Esophagus (tissue), 2 donors: ENCODE results near the gene SMC1B. TPM values are rescaled to one million over a fixed set of nuclear protein-coding genes. Genes with fewer than 3 reads are reported as not detected.

Experiments used
- H3K27ac ChIP-seq, 2 donors: one replicate each; pipeline ENCODE4 v1.5.1; 2013; ENCODE audit warnings: low read depth in 2 of 2, mild to moderate bottlenecking in 2 of 2, inconsistent platforms in 1 of 2, low read length in 1 of 2, moderate library complexity in 1 of 2
- H3K27me3 ChIP-seq, 2 donors: one replicate each; pipeline ENCODE4 v1.6.1; 2013; ENCODE audit warnings: low read length in 2 of 2, control low read depth in 1 of 2, mild to moderate bottlenecking in 1 of 2; ENCODE audit not compliant: insufficient read depth in 2 of 2, control insufficient read depth in 1 of 2
- H3K36me3 ChIP-seq, 2 donors: one replicate each; pipeline ENCODE4 v1.6.1; 2013; ENCODE audit warnings: low read length in 1 of 2; ENCODE audit not compliant: control insufficient read depth in 2 of 2, insufficient read depth in 2 of 2
- H3K4me1 ChIP-seq, 2 donors: one replicate each; pipeline ENCODE4 v1.6.1; 2013; ENCODE audit warnings: low read length in 1 of 2; ENCODE audit not compliant: control insufficient read depth in 2 of 2, insufficient read depth in 2 of 2
- H3K4me3 ChIP-seq, 2 donors: one replicate each; pipeline ENCODE4 v1.5.1; 2013; ENCODE audit warnings: low read length in 2 of 2, mild to moderate bottlenecking in 2 of 2, low read depth in 1 of 2, moderate library complexity in 1 of 2
- H3K9me3 ChIP-seq, 2 donors: one replicate each; pipeline ENCODE4 v1.6.1; 2013; ENCODE audit warnings: mild to moderate bottlenecking in 2 of 2, low read depth in 1 of 2, low read length in 1 of 2, moderate library complexity in 1 of 2; ENCODE audit not compliant: control insufficient read depth in 2 of 2, insufficient read depth in 1 of 2
- WGBS, 2 donors: extraction: QIAGEN DNeasy Blood & Tissue Kit; methylation state at CpG; one replicate each; pipeline ENCODE4 v1.1.7; 2013; 5-methylcytosine and 5-hydroxymethylcytosine counted together
- polyA plus RNA-seq, 2 donors: library from polyadenylated mRNA; stranded (reverse); fragments of 200-250 nt; gene quantifications; one replicate each; pipeline ENCODE4 v1.2.3, GENCODE V29; 2013
- donor health status: healthy with polysubstance abuse.
- donor health status: Bipolar disorder and iron deficiency.

The SMC1B gene
- polyA plus RNA-seq, 2 donors = 0.04 TPM; not detected in 1

DNA sequence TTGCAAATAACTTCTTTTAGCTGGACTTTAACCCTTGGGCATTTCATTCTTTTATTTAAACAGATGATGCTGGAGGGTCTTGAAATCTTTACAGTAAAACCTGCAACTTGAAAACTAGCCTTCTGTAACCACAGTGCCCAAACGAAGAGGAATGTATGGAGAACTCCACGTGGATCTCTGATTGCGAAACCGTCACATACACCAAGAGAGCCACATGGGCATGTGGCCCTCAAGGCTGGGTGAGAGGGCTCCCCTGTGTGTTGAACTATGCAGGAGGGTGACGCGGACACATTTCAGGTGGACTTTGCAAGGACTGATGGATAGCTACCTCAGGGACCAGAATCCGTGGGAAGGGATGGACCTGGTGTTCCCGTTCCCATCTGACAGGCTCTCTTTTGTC is 73.1 kb downstream of the SMC1B start:
- H3K27me3 ChIP-seq = no peaks in the 10 kb centered on the region
- H3K4me3 ChIP-seq = no peak overlapping the region
- 85 to 87% methylated on average over 8 of the region's 8 CpGs for WGBS, 2 donors
- H3K9me3 ChIP-seq = no peaks in the 10 kb centered on the region
- H3K36me3 ChIP-seq = peaks cover 8 to 11% of the 10 kb centered on the region in 2 donors
- H3K27ac ChIP-seq = no peak overlapping the region
- H3K4me1 ChIP-seq = peaks cover 0 to 5% of the 10 kb centered on the region in 2 donors

DNA sequence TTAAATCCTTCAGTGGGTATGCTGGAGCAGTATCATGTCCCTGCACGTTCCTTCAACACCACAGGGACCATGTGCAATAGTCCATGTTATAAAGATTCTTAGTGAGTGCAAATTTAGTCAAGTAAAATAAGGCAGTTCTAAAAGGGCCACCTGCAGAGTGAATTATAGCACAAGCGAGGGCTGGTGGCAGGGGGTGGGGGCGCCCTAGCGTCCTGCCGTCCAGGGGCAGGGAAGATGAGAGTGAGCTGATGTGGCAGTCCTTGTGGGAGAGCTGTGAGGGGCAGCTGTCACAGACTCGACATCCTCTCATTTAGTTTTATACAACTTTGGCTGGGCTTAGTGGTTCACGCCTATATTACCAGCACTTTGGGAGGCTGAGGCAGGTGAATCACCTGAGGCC is 74.6 kb downstream of the SMC1B start:
- H3K9me3 ChIP-seq = no peaks in the 10 kb centered on the region
- 90 to 93% methylated on average over 7 of the region's 7 CpGs for WGBS, 2 donors
- no peak overlapping the region for H3K4me3 ChIP-seq
- H3K4me1 ChIP-seq = peaks cover 2 to 10% of the 10 kb centered on the region in 2 donors
- H3K36me3 ChIP-seq = peaks cover 8 to 14% of the 10 kb centered on the region in 2 donors
- no peaks in the 10 kb centered on the region for H3K27me3 ChIP-seq
- no peak overlapping the region for H3K27ac ChIP-seq

DNA sequence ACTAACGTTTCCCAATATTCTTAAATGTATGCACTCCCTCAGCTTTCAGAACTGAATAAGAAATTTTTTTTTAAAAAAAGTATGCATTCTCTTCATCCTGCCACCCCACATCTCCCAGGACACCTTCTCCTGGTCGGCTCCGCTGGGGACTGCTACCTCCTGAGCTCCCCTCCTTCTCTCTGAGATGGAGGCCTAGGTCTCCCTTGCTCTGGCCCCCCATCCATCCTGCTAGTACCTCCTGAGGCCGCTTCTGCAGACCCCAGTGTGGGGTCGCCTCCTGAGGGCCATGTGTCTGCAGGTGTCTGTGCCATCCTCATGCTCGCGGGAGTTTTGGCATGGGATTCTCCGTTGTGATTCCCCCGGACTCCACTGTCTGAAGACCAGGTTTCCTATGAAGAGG is 75.9 kb downstream of the SMC1B start:
- Histone ChIP-seq H3K9me3 (no peaks in the 10 kb centered on the region), H3K4me3 (no peak overlapping the region), H3K4me1 (peaks cover 2 to 10% of the 10 kb centered on the region in 2 donors), H3K27me3 (no peaks in the 10 kb centered on the region), H3K36me3 (peaks cover 8 to 14% of the 10 kb centered on the region in 2 donors), H3K27ac (no peak overlapping the region)
- WGBS, 2 donors = 84 to 86% methylated on average over 9 of the region's 9 CpGs

DNA sequence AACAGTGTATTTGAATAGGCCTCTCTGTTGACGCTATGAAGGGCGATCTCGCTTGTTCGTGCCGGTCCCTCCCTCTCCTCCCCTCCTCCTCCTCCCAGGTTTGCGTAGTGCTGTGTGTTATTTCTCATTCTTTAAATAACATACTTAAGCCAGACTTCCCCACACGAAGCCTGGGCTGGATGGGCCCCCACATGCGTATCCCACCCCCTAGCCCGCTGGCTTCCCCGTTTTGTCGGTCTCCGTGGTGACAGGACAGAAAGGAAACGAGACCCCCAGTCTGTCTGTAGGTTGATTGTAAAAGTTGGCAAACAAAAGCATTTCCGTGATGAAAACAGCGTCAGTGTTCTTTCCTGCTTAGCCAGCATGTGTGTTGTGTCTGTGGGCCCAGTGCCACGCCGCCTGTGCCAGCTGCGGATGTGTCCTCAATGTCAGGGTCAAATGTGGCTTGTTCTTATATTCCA is 76.4 kb downstream of the SMC1B start:
- Histone ChIP-seq H3K4me1 (peaks cover 2 to 10% of the 10 kb centered on the region in 2 donors), H3K36me3 (peaks cover 9 to 14% of the 10 kb centered on the region in 2 donors), H3K9me3 (no peaks in the 10 kb centered on the region), H3K27me3 (no peaks in the 10 kb centered on the region), H3K4me3 (no peak overlapping the region), H3K27ac (peak overlapping the region; percentile 10 to 39)
- 43 to 46% methylated on average over 18 of the region's 18 CpGs for WGBS, 2 donors

DNA sequence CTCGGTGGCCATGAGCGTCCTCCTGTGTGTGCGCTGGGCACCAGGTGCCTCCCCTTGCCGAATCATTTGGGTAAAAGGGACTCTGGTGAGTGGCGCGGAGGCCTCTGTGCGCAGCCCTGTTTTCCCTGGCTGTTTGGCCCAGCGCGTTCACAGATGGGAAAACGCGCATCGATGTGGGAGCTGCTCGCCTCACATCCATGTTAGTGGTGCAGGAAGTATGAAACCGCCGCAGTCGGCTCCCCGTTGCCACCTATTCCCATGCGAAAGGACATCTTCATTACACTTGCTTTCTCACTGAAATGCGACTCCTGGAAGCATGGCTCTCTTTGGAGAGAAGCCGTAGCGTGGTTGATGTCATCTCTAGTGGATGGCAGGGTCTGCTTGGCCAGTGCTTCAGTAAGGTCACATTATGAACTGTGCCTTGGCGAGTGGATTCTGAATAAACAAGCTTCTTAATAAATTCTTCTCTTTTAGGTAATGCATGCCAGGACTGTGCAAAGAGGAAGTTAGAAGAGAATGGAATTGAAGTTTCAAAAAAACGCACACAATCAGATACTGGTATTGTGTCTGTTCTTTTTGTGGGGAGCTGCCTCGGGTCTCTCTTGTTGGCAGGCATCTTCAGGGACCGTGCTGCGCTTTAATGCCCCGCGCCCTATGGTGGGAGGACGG is 77.4 kb downstream of the SMC1B start:
- WGBS, 2 donors = 81 to 82% methylated on average over 29 of the region's 29 CpGs
- Histone ChIP-seq H3K36me3 (peaks cover 9 to 14% of the 10 kb centered on the region in 2 donors), H3K27ac (peak overlapping the region in 1 of 2 donors; percentile 11)

DNA sequence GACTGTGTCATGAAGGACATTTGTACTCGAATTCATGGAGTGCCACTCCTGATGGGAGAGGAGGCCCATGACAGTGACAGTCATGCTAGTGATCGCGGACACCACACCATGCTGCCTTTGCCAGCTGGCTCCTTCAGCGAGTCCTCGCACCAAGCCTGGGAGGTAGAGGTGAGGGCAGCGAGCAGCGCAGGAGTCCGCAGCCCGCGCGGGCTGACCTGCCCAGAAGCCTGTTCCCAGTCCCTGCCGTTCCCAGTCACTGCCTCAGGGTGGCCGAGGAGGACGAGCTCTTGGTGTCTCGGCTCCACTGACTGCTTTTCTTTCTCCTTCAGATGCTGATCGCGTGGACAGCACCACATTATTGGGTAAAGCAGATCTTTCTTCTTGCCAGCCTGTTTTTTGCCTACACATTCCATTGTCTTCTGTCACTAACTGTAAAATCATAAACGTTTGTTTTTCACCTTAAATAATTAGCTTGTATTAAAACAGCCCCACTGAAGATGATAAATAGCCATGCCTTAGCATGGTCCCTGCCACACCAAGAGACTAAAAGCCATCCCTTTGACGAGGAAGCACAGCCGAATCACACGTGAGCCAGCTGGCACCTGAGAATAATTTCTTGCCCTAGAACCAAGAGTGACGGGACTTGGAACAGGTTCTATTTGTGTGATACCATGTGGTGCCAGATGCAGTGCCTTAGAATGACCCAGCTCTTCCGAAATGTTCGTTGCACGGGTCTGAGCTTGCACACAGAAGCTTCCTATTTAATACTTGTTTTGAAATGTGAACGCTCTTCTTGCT is 78.2 kb downstream of the SMC1B start:
- peaks cover 2 to 10% of the 10 kb centered on the region in 2 donors for H3K4me1 ChIP-seq
- H3K27me3 ChIP-seq = no peaks in the 10 kb centered on the region
- peak overlapping the region; percentile 7 to 23 for H3K27ac ChIP-seq
- no peak overlapping the region for H3K4me3 ChIP-seq
- WGBS, 2 donors = 38 to 62% methylated on average over 26 of the region's 26 CpGs
- H3K9me3 ChIP-seq = no peaks in the 10 kb centered on the region
- H3K36me3 ChIP-seq = peaks cover 9 to 15% of the 10 kb centered on the region in 2 donors

More for the DNA sequence above, 77.4 kb downstream of the SMC1B start:
- H3K27me3 ChIP-seq = no peaks in the 10 kb centered on the region
- H3K4me3 ChIP-seq = no peak overlapping the region
- peaks cover 2 to 10% of the 10 kb centered on the region in 2 donors for H3K4me1 ChIP-seq
- H3K9me3 ChIP-seq = no peaks in the 10 kb centered on the region

DNA sequence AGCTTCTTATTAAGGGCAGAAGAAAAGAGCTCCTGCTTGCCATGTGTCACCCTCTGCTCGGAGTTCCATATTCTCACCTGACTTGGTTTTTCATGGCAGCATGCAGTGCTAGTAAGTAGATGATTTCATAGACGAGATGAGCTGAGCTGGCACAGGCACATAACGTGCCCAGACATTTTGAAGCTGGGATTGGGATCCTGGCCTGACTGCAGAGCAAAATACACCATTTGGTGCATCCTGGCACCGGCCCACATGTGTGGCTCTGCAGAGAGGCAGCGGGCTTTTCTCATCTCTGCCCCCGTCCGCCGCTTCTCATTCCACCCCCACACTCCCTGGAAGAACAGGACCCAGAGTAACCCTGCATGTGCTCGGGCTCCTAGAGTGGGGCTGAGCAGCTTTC is 78.9 kb downstream of the SMC1B start:
- 48 to 74% methylated on average over 9 of the region's 9 CpGs for WGBS, 2 donors
- H3K4me3 ChIP-seq = no peak overlapping the region
- H3K36me3 ChIP-seq = peaks cover 6 to 16% of the 10 kb centered on the region in 2 donors
- H3K27ac ChIP-seq = peak overlapping the region; percentile 7 to 23
- H3K4me1 ChIP-seq = peaks cover 2 to 10% of the 10 kb centered on the region in 2 donors
- H3K9me3 ChIP-seq = no peaks in the 10 kb centered on the region
- no peaks in the 10 kb centered on the region for H3K27me3 ChIP-seq

DNA sequence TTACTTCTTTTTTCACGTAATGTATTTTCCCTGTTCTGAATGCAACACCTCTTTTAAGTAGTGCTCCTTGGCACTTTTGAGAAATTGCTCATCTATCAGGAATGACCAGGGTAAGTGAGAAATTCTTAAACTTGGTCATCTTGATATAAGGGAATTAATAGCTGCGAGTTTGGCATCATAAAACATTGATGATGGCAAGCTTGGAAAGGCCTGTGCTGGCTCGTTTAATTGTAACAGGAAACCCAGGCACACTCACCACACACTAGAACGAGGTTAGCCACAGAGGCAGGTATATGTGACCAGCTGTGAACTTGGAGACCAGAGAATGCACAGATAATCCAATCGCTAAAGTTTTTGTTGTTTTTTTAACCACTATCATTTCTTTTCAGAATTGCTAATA is 79.3 kb downstream of the SMC1B start:
- Histone ChIP-seq H3K27ac (no peak overlapping the region), H3K4me1 (peaks cover 2 to 10% of the 10 kb centered on the region in 2 donors), H3K9me3 (no peaks in the 10 kb centered on the region), H3K27me3 (no peaks in the 10 kb centered on the region), H3K4me3 (no peak overlapping the region), H3K36me3 (peaks cover 4 to 19% of the 10 kb centered on the region in 2 donors)
- WGBS, 2 donors = 38 to 41% methylated on average over 5 of the region's 5 CpGs

DNA sequence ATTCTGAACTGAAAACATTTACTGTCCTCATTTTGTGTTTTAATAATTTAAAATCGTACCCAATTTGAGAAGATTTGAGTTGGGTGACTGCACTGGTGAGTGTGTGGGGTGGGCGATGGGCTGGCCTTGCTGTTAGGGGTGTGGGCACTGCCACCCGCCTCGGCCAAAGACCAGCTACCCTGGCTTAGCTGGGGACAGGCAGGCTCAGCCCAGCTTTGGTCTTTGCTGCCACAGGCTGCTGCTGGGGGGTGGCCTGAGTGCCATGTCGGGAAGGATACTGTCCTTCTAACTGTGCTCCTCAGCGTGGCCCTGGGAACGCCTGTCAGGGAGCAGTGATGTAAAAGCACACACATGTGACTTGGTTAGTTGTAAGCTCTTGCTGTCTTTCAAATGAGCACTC is 81.4 kb downstream of the SMC1B start:
- peaks cover 4 to 22% of the 10 kb centered on the region in 2 donors for H3K36me3 ChIP-seq
- no peaks in the 10 kb centered on the region for H3K27me3 ChIP-seq
- H3K9me3 ChIP-seq = no peaks in the 10 kb centered on the region
- H3K27ac ChIP-seq = no peak overlapping the region
- H3K4me1 ChIP-seq = peaks cover 2 to 8% of the 10 kb centered on the region in 2 donors
- WGBS, 2 donors = 93 to 98% methylated on average over 7 of the region's 7 CpGs
- no peak overlapping the region for H3K4me3 ChIP-seq
